ENCODE measurements around the gene GAREM1. TPM values are rescaled to one million over a fixed set of nuclear protein-coding genes. Genes with fewer than 3 reads are reported as not detected.

GAREM1 gene
- total RNA-seq, 1 experiment from 2014 or later = 7.0 TPM

GRCh38 chr18:32470714-32471633 lies at the start of gene GAREM1 (continued):
- TF ChIP-seq, protein P1, sequence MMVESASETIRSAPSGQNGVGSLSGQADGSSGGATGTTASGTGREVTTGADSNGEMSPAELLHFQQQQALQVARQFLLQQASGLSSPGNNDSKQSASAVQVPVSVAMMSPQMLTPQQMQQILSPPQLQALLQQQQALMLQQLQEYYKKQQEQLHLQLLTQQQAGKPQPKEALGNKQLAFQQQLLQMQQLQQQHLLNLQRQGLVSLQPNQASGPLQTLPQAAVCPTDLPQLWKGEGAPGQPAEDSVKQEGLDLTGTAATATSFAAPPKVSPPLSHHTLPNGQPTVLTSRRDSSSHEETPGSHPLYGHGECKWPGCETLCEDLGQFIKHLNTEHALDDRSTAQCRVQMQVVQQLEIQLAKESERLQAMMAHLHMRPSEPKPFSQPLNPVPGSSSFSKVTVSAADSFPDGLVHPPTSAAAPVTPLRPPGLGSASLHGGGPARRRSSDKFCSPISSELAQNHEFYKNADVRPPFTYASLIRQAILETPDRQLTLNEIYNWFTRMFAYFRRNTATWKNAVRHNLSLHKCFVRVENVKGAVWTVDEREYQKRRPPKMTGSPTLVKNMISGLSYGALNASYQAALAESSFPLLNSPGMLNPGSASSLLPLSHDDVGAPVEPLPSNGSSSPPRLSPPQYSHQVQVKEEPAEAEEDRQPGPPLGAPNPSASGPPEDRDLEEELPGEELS (CRISPR knock-in tag; IDR thresholded peaks at IDR 0.05) = no peak
- TF ChIP-seq NR1H2 (CRISPR knock-in tag; IDR thresholded peaks at IDR 0.05) (no peak), ELF4 (CRISPR knock-in tag; IDR thresholded peaks at IDR 0.05; ENCODE audit: low read depth) (no peak), OVOL2 (CRISPR knock-in tag; IDR thresholded peaks at IDR 0.05; ENCODE audit: borderline replicate concordance) (no peak), RELA (CRISPR knock-in tag; IDR thresholded peaks at IDR 0.05; ENCODE audit: borderline replicate concordance) (no peak), ZNF396 (CRISPR knock-in tag; IDR thresholded peaks at IDR 0.05; ENCODE audit: borderline replicate concordance) (no peak), FOXJ3 (CRISPR knock-in tag; IDR thresholded peaks at IDR 0.05; ENCODE audit: borderline replicate concordance) (no peak), E2F1 (CRISPR knock-in tag; IDR thresholded peaks at IDR 0.05) (no peak), E2F4 (CRISPR knock-in tag; IDR thresholded peaks at IDR 0.05; ENCODE audit: borderline replicate concordance, low read depth) (no peak), ARID4B (CRISPR knock-in tag; IDR thresholded peaks at IDR 0.05; ENCODE audit: borderline replicate concordance) (0 out of 2 replicates have a peak, but pooled peaks have one; percentile 28), SOX15 (CRISPR knock-in tag; IDR thresholded peaks at IDR 0.05) (no peak), ZNF423 (CRISPR knock-in tag; IDR thresholded peaks at IDR 0.05) (peak; percentile 14; the same call in 1 of the 2 replicates), ZNF263 (CRISPR knock-in tag; IDR thresholded peaks at IDR 0.05; ENCODE audit: low read depth) (no peak), SMAD4 (CRISPR knock-in tag; IDR thresholded peaks at IDR 0.05) (no peak), KAT7 (CRISPR knock-in tag; IDR thresholded peaks at IDR 0.05; ENCODE audit: borderline replicate concordance) (peak; percentile 22; the same call in 1 of the 2 replicates), SP1 (CRISPR knock-in tag; conservative IDR thresholded peaks at IDR 0.05) (no peak; the same call in 1 of the 2 replicates), NFYB (CRISPR knock-in tag; conservative IDR thresholded peaks at IDR 0.05; ENCODE audit: low read depth) (no peak), CREB1 (CRISPR knock-in tag; IDR thresholded peaks at IDR 0.05) (no peak), GTF2I (CRISPR knock-in tag; conservative IDR thresholded peaks at IDR 0.05) (no peak)
- TF ChIP-seq, protein P2, sequence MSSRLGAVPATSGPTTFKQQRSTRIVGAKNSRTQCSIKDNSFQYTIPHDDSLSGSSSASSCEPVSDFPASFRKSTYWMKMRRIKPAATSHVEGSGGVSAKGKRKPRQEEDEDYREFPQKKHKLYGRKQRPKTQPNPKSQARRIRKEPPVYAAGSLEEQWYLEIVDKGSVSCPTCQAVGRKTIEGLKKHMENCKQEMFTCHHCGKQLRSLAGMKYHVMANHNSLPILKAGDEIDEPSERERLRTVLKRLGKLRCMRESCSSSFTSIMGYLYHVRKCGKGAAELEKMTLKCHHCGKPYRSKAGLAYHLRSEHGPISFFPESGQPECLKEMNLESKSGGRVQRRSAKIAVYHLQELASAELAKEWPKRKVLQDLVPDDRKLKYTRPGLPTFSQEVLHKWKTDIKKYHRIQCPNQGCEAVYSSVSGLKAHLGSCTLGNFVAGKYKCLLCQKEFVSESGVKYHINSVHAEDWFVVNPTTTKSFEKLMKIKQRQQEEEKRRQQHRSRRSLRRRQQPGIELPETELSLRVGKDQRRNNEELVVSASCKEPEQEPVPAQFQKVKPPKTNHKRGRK (CRISPR knock-in tag; IDR thresholded peaks at IDR 0.05; ENCODE audit: borderline replicate concordance) = no peak
- TF ChIP-seq, protein P3, sequence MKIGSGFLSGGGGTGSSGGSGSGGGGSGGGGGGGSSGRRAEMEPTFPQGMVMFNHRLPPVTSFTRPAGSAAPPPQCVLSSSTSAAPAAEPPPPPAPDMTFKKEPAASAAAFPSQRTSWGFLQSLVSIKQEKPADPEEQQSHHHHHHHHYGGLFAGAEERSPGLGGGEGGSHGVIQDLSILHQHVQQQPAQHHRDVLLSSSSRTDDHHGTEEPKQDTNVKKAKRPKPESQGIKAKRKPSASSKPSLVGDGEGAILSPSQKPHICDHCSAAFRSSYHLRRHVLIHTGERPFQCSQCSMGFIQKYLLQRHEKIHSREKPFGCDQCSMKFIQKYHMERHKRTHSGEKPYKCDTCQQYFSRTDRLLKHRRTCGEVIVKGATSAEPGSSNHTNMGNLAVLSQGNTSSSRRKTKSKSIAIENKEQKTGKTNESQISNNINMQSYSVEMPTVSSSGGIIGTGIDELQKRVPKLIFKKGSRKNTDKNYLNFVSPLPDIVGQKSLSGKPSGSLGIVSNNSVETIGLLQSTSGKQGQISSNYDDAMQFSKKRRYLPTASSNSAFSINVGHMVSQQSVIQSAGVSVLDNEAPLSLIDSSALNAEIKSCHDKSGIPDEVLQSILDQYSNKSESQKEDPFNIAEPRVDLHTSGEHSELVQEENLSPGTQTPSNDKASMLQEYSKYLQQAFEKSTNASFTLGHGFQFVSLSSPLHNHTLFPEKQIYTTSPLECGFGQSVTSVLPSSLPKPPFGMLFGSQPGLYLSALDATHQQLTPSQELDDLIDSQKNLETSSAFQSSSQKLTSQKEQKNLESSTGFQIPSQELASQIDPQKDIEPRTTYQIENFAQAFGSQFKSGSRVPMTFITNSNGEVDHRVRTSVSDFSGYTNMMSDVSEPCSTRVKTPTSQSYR (CRISPR knock-in tag; IDR thresholded peaks at IDR 0.05) = no peak
- TF ChIP-seq, protein P4, sequence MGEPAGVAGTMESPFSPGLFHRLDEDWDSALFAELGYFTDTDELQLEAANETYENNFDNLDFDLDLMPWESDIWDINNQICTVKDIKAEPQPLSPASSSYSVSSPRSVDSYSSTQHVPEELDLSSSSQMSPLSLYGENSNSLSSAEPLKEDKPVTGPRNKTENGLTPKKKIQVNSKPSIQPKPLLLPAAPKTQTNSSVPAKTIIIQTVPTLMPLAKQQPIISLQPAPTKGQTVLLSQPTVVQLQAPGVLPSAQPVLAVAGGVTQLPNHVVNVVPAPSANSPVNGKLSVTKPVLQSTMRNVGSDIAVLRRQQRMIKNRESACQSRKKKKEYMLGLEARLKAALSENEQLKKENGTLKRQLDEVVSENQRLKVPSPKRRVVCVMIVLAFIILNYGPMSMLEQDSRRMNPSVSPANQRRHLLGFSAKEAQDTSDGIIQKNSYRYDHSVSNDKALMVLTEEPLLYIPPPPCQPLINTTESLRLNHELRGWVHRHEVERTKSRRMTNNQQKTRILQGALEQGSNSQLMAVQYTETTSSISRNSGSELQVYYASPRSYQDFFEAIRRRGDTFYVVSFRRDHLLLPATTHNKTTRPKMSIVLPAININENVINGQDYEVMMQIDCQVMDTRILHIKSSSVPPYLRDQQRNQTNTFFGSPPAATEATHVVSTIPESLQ (CRISPR knock-in tag; IDR thresholded peaks at IDR 0.05) = no peak
